ENCODE measurements around the gene TRAF3.
A peak's percentile ranks its signal among the peaks of the same experiment; 100 is the strongest.

TRAF3 gene

DNA sequence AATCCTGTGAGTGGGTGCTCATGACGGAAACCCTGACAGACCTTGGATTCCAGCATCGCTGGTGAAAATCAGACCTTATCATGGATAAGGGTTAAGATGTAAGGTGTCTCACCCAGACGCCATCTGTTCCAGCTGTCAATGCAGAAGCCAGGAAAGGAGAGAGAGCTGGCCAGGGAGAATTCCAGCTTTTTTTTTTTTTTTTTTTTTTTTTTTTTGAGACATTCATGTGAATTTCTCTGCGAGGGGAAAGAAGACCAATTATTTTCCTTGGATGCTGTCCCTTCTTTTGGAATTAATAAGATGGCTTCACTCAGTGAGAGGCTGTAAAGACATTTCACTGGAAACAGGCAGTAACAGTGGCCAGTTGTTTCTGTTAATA is 1.8 kb downstream of the TRAF3 start:
- WGBS (ENCODE audit: extremely low coverage, insufficient coverage, insufficient read length), result no CpG with 5 or more reads among the region's 4 CpGs
- peaks cover 3% of the 10 kb centered on the region for H3K9me3 ChIP-seq (ENCODE audit: insufficient read depth, low read depth, low read length)
- H3K23ac ChIP-seq (ENCODE audit: low read length), result no peak overlapping the region
- no peak overlapping the region for H3K14ac ChIP-seq (ENCODE audit: low read length)
- H2BK5ac ChIP-seq (ENCODE audit: low read depth, low read length, poor library complexity), result no peak overlapping the region
- no peak overlapping the region for H3K9ac ChIP-seq (ENCODE audit: low read length)
- H4K8ac ChIP-seq (ENCODE audit: low read depth, low read length), result no peak overlapping the region
- no peak overlapping the region for H3K27ac ChIP-seq (ENCODE audit: low read depth, low read length)
- no peak overlapping the region for H2AK5ac ChIP-seq (ENCODE audit: low read length)
- H4K91ac ChIP-seq (ENCODE audit: low read depth, low read length), result no peak overlapping the region
- H2BK12ac ChIP-seq (ENCODE audit: low read length), result no peak overlapping the region
- H3K79me2 ChIP-seq (ENCODE audit: control insufficient read depth, insufficient read depth, low read length, poor library complexity), result peaks cover 4% of the 10 kb centered on the region
- H3K36me3 ChIP-seq (ENCODE audit: control insufficient read depth in 1 of 2, insufficient read depth in 2 of 2, low read length in 2 of 2), result no peaks in the 10 kb centered on the region
- H3K79me1 ChIP-seq (ENCODE audit: low read length), result peaks cover 7% of the 10 kb centered on the region
- peak in 1 of 2 donors; percentile 61 for DNase-seq
- no peaks in the 10 kb centered on the region for H3K27me3 ChIP-seq (ENCODE audit: insufficient read depth, low read length)
- H3K4me3 ChIP-seq (ENCODE audit: low read depth, low read length), result no peak overlapping the region
- H3K4me2 ChIP-seq (ENCODE audit: low read length), result no peak overlapping the region
- no peak overlapping the region for H3K18ac ChIP-seq (ENCODE audit: low read length)
- peaks cover 10 to 18% of the 10 kb centered on the region in 2 experiments for H3K4me1 ChIP-seq (ENCODE audit: control insufficient read depth in 1 of 2, insufficient read depth in 2 of 2, low read length in 2 of 2)
- no peak overlapping the region for H4K12ac ChIP-seq (ENCODE audit: low read depth, low read length)
- H2AFZ ChIP-seq (ENCODE audit: insufficient read depth, low read length, poor library complexity), result no peak overlapping the region
- no peak overlapping the region for H3K4ac ChIP-seq (ENCODE audit: low read depth, low read length)
- H2BK120ac ChIP-seq (ENCODE audit: insufficient read depth, low read length, poor library complexity), result no peak overlapping the region

DNA sequence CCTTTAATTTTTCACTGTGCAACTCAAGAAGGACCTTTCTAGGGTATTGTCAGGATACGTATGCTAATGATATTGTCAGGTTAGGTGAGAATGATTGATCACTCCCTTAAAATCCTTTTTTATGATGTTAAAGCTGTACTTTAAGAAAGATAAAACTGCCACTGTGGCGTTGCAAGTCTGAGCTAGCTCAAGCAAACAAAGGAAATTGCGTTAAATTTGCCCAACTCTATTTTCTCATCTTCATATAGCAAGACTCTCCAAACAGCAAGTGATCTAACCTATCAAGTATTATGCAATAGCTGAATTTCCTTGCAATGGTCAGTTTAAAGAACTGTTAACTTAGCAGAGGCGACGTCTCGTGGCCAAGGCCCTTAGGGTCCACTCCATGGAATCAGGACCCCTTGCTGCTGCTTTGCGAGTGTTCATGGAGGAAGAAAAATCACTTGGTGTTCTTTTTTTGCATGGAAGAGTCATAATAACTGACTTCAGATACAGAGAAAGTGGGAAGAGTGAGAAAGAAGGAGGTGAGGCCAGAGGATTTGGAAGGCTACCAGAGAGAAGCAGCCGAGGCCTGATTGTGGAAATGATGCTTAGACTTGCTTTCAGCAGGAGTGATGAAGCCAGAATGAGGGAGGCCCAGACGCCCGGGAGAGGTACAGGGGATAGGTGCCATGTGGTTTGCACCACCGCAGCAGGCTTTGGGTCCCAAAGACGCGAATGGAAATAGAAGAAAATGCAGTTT is 2.5 kb downstream of the TRAF3 start:
- H3K4me3 ChIP-seq (ENCODE audit: low read depth, low read length), result no peak overlapping the region
- no peak overlapping the region for H2AK5ac ChIP-seq (ENCODE audit: low read length)

DNA sequence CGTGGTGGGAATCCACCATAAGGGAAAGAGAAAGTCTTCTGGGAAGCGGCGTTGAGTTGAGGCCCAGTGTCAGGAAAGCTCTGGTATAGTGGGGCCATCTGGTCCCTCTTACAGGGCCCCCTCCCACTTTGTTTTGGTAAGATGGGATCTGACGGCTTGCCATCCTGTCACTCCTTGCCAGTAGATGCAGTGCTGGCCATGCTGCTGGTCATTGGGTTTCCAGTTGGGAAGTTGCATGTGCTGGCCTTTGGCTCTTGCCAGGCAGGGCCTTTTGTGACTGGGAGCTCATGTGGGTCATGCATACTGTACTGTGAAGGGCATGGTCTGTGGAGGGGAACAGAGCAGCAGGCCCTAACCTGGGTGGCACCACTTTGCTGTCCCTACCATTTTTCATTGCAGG is 3.8 kb downstream of the TRAF3 start:
- Histone ChIP-seq H3K14ac (ENCODE audit: low read length) (no peak overlapping the region), H3K27me3 (ENCODE audit: insufficient read depth, low read length) (no peaks in the 10 kb centered on the region), H4K8ac (ENCODE audit: low read depth, low read length) (no peak overlapping the region), H2BK12ac (ENCODE audit: low read length) (no peak overlapping the region), H3K9ac (ENCODE audit: low read length) (no peak overlapping the region), H4K91ac (ENCODE audit: low read depth, low read length) (no peak overlapping the region), H3K4ac (ENCODE audit: low read depth, low read length) (no peak overlapping the region), H3K9me3 (ENCODE audit: insufficient read depth, low read depth, low read length) (peaks cover 3% of the 10 kb centered on the region), H2AK5ac (ENCODE audit: low read length) (no peak overlapping the region), H2BK5ac (ENCODE audit: low read depth, low read length, poor library complexity) (no peak overlapping the region), H3K27ac (ENCODE audit: low read depth, low read length) (no peak overlapping the region), H3K79me1 (ENCODE audit: low read length) (peaks cover 7% of the 10 kb centered on the region), H2BK120ac (ENCODE audit: insufficient read depth, low read length, poor library complexity) (no peak overlapping the region), H3K18ac (ENCODE audit: low read length) (peak overlapping the region; percentile 56), H3K23ac (ENCODE audit: low read length) (no peak overlapping the region), H3K79me2 (ENCODE audit: control insufficient read depth, insufficient read depth, low read length, poor library complexity) (peaks cover 4% of the 10 kb centered on the region), H3K4me1 (ENCODE audit: control insufficient read depth in 1 of 2, insufficient read depth in 2 of 2, low read length in 2 of 2) (peaks cover 6 to 14% of the 10 kb centered on the region in 2 experiments), H3K4me3 (ENCODE audit: low read depth, low read length) (no peak overlapping the region), H3K4me2 (ENCODE audit: low read length) (no peak overlapping the region), H4K12ac (ENCODE audit: low read depth, low read length) (no peak overlapping the region), H3K36me3 (ENCODE audit: control insufficient read depth in 1 of 2, insufficient read depth in 2 of 2, low read length in 2 of 2) (no peaks in the 10 kb centered on the region), H2AFZ (ENCODE audit: insufficient read depth, low read length, poor library complexity) (no peak overlapping the region)
- DNase-seq, result no peak
- no CpG with 5 or more reads among the region's 4 CpGs for WGBS (ENCODE audit: extremely low coverage, insufficient coverage, insufficient read length)

More for the DNA sequence above, 2.5 kb downstream of the TRAF3 start:
- Histone ChIP-seq H3K4ac (ENCODE audit: low read depth, low read length) (no peak overlapping the region), H3K36me3 (ENCODE audit: control insufficient read depth in 1 of 2, insufficient read depth in 2 of 2, low read length in 2 of 2) (no peaks in the 10 kb centered on the region), H3K18ac (ENCODE audit: low read length) (no peak overlapping the region), H3K14ac (ENCODE audit: low read length) (no peak overlapping the region), H3K9me3 (ENCODE audit: insufficient read depth, low read depth, low read length) (peaks cover 3% of the 10 kb centered on the region), H3K4me2 (ENCODE audit: low read length) (no peak overlapping the region), H4K91ac (ENCODE audit: low read depth, low read length) (no peak overlapping the region), H2BK12ac (ENCODE audit: low read length) (no peak overlapping the region), H3K27me3 (ENCODE audit: insufficient read depth, low read length) (no peaks in the 10 kb centered on the region), H4K12ac (ENCODE audit: low read depth, low read length) (no peak overlapping the region), H2BK120ac (ENCODE audit: insufficient read depth, low read length, poor library complexity) (no peak overlapping the region), H3K27ac (ENCODE audit: low read depth, low read length) (no peak overlapping the region), H3K4me1 (ENCODE audit: control insufficient read depth in 1 of 2, insufficient read depth in 2 of 2, low read length in 2 of 2) (peaks cover 7 to 15% of the 10 kb centered on the region in 2 experiments), H3K79me1 (ENCODE audit: low read length) (peaks cover 7% of the 10 kb centered on the region), H3K9ac (ENCODE audit: low read length) (no peak overlapping the region), H2AFZ (ENCODE audit: insufficient read depth, low read length, poor library complexity) (no peak overlapping the region), H3K23ac (ENCODE audit: low read length) (no peak overlapping the region), H2BK5ac (ENCODE audit: low read depth, low read length, poor library complexity) (no peak overlapping the region), H3K79me2 (ENCODE audit: control insufficient read depth, insufficient read depth, low read length, poor library complexity) (peaks cover 4% of the 10 kb centered on the region), H4K8ac (ENCODE audit: low read depth, low read length) (no peak overlapping the region)
- DNase-seq, result peak in 1 of 2 donors; percentile 36
- no CpG with 5 or more reads among the region's 13 CpGs for WGBS (ENCODE audit: extremely low coverage, insufficient coverage, insufficient read length)

DNA sequence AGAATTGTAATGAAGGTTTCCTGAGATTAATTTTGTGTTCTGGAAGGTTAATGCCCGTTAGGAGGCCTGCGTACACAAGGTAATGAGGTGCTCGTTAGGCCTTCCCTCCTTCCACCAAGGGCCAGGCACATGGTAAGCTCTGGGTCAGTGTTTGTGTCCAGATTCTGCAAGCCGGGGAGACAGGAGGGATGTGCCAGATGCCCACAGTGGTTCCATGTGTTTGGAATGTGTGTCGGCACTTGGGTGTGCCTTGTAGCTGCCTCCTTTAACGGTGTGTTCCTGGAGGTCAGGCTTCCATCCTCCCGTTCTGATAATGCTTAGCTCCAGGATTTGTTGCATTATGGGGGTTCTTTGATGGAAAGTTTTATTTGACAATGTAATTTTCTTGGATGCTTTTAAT is 5.7 kb downstream of the TRAF3 start:
- Histone ChIP-seq H2BK120ac (ENCODE audit: insufficient read depth, low read length, poor library complexity) (no peak overlapping the region), H3K4me3 (ENCODE audit: low read depth, low read length) (peak overlapping the region; percentile 53), H4K8ac (ENCODE audit: low read depth, low read length) (no peak overlapping the region), H3K79me1 (ENCODE audit: low read length) (peaks cover 2% of the 10 kb centered on the region), H2AK5ac (ENCODE audit: low read length) (no peak overlapping the region), H3K27ac (ENCODE audit: low read depth, low read length) (no peak overlapping the region), H3K14ac (ENCODE audit: low read length) (no peak overlapping the region), H3K4me2 (ENCODE audit: low read length) (no peak overlapping the region), H3K79me2 (ENCODE audit: control insufficient read depth, insufficient read depth, low read length, poor library complexity) (no peaks in the 10 kb centered on the region), H3K18ac (ENCODE audit: low read length) (no peak overlapping the region), H3K23ac (ENCODE audit: low read length) (no peak overlapping the region), H2BK5ac (ENCODE audit: low read depth, low read length, poor library complexity) (no peak overlapping the region), H3K36me3 (ENCODE audit: control insufficient read depth in 1 of 2, insufficient read depth in 2 of 2, low read length in 2 of 2) (no peaks in the 10 kb centered on the region), H4K12ac (ENCODE audit: low read depth, low read length) (no peak overlapping the region), H3K9ac (ENCODE audit: low read length) (peak overlapping the region; percentile 77), H3K9me3 (ENCODE audit: insufficient read depth, low read depth, low read length) (no peaks in the 10 kb centered on the region), H2AFZ (ENCODE audit: insufficient read depth, low read length, poor library complexity) (no peak overlapping the region), H3K4me1 (ENCODE audit: control insufficient read depth in 1 of 2, insufficient read depth in 2 of 2, low read length in 2 of 2) (peaks cover 0 to 7% of the 10 kb centered on the region in 2 experiments), H3K27me3 (ENCODE audit: insufficient read depth, low read length) (no peaks in the 10 kb centered on the region), H3K4ac (ENCODE audit: low read depth, low read length) (no peak overlapping the region), H4K91ac (ENCODE audit: low read depth, low read length) (no peak overlapping the region), H2BK12ac (ENCODE audit: low read length) (no peak overlapping the region)
- no peak for DNase-seq
- no CpG with 5 or more reads among the region's 7 CpGs for WGBS (ENCODE audit: extremely low coverage, insufficient coverage, insufficient read length)
